Measurements from ENCODE around the gene G6PC1.
"Not testable (repeated sequence)": the region's sequence is repeated elsewhere in the genome, so short reads cannot be mapped to it uniquely, and the experiment has no call there.

The G6PC1 gene

GRCh38 chr17:42900460-42901331 is at the start of gene G6PC1:
G6PC1 (plus strand) TSS chr17:42900799; CDS start chr17:42900877, 78 bp downstream.
- no peak for DNase-seq

DNA sequence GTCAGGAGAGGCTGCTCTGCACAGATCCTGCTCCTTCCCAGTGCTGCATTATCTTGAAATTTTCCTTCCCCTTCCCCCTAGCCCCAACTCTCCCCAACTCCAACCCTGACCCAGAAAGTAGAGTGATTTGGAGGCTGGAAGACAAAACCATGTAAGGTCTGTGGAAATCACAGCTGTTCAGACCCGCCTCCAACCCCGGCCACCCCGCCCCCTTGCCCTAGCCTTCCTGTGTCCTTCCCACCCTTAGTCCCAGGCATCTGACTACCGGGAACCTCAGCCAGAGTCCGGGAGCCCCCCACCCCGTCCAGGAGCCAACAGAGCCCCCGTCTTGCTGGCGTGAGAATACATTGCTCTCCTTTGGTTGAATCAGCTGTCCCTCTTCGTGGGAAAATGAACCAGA is 49.6 kb upstream of the G6PC1 start, which contains the start of gene AOC3:
AOC3 (plus strand) TSS at position 246 of the 400 bp plus-strand sequence; CDS start at position 391, 145 bp downstream.
- no peak for DNase-seq

- DNase-seq, result not testable (repeated sequence)
Measured at GRCh38 chr17:42851371-42852240, 49.0 kb upstream of the G6PC1 start.

DNA sequence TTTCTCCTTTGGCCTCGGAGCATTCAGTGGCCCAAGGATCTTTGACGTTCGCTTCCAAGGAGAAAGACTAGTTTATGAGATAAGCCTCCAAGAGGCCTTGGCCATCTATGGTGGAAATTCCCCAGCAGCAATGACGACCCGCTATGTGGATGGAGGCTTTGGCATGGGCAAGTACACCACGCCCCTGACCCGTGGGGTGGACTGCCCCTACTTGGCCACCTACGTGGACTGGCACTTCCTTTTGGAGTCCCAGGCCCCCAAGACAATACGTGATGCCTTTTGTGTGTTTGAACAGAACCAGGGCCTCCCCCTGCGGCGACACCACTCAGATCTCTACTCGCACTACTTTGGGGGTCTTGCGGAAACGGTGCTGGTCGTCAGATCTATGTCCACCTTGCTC is 48.2 kb upstream of the G6PC1 start:
- DNase-seq, result no peak

GRCh38 chr17:42853004-42853403 is 47.6 kb upstream of the G6PC1 start:
- DNase-seq, result no peak

GRCh38 chr17:42853597-42853967 is 47.0 kb upstream of the G6PC1 start:
- DNase-seq, result no peak

DNA sequence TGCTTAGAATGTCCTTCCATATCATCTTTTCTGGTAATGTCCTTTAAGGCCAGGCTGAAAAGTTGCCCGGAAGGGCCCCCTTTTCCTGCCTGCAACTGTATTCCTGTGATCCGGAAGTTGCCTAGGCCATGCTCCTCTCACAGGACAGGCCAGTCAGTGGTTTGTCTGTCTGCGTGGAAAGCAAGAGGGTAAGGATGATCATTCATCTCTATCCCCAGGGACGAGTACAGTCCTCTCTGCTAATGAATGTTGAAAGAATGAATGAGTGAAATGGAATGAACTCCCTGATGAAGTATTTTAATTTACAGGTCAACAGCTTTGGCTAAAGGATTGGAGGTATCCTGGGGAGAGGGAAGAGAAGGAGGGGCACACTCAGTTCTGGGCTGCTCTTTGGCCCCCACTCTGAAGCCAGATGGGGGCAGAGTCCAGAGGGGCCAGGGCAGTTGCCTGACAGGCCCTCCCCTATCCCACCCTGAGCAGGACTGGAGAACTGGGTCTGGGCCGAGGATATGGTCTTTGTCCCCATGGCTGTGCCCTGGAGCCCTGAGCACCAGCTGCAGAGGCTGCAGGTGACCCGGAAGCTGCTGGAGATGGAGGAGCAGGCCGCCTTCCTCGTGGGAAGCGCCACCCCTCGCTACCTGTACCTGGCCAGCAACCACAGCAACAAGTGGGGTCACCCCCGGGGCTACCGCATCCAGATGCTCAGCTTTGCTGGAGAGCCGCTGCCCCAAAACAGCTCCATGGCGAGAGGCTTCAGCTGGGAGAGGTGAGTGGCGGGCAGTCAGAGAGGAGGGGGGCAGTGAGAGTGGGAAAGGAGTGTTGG is 46.4 kb upstream of the G6PC1 start:
- no peak for DNase-seq

GRCh38 chr17:42855048-42855596 is 45.5 kb upstream of the G6PC1 start:
- DNase-seq, result no peak

DNA sequence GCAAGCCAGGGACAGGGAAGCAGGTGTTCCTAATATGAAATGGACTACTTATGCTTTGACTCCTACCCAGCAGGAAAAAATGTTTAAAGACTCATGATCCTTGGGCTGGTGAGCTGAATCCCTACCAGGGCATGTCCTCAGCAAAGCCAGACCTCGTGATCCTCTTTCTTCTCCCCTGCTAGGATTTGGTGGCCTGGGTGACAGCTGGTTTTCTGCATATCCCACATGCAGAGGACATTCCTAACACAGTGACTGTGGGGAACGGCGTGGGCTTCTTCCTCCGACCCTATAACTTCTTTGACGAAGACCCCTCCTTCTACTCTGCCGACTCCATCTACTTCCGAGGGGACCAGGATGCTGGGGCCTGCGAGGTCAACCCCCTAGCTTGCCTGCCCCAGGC is 44.5 kb upstream of the G6PC1 start:
- not testable (repeated sequence) for DNase-seq

- DNase-seq, result not testable (repeated sequence)
Measured at GRCh38 chr17:42856516-42856915, 44.1 kb upstream of the G6PC1 start.

- no peak for DNase-seq
Measured at GRCh38 chr17:42857389-42857788, 43.2 kb upstream of the G6PC1 start.

GRCh38 chr17:42865638-42866094 is 34.9 kb upstream of the G6PC1 start:
- DNase-seq, result no peak

DNA sequence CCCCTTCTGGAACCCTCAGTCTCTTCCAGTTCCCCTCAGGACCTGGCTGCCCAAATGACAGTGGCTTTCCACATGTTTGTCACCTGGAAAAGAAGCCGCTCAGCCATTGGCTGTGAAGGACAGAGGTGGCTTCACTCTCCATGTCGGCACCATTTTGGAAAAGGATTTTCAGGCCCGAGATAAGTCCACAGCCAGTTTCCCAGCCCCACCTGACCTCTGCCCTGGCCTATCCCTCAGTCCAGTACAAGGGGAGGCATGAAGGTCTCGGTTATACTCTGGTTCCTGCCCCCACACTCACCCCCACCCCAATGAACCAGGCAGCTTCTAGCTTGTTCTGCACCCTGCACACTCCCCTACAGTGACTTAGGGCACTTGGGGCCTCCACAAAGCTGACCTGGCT is 34.4 kb upstream of the G6PC1 start:
- DNase-seq, result no peak

- DNase-seq, result no peak
Measured at GRCh38 chr17:42866631-42867575, 33.7 kb upstream of the G6PC1 start.

- not testable (repeated sequence) for DNase-seq
Measured at GRCh38 chr17:42867694-42868261, 32.8 kb upstream of the G6PC1 start.

DNA sequence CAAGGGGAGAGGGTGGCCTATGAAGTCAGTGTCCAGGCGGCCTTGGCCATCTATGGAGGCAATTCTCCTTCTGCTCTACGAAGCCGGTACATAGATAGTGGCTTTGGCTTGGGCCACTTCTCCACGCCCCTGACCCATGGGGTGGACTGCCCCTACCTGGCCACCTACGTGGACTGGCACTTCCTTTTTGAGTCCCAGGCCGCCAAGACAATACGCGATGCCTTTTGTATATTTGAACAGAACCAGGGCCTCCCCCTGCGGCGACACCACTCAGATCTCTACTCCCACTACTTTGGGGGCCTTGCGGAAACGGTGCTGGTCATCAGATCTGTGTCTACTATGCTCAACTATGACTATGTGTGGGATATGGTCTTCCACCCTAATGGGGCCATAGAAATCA is 32.3 kb upstream of the G6PC1 start:
- no peak for DNase-seq

- no peak for DNase-seq
Measured at GRCh38 chr17:42871647-42872046, 29.0 kb upstream of the G6PC1 start.

GRCh38 chr17:42872251-42872965 is 28.2 kb upstream of the G6PC1 start:
- no peak for DNase-seq

DNA sequence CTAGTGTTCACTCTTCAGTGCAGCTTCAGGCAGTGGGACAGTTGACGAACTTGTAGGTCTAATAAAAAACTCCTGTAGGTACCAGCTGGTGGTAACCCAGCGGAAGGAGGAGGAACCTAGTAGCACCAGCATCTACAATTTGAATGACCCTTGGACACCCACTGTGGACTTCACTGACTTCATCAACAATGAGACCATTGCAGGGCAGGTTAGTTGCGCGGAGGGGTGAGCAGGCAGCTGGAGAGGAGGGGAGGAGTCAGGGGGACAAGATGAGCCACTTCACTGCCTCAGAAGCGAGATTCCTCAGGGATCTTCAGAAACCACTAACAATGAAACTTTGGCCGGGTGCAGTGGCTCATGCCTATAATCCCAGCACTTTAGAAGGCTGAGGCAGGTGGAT is 27.3 kb upstream of the G6PC1 start:
- DNase-seq, result no peak
